ENCODE results near the gene PC. TPM values are rescaled to one million over a fixed set of nuclear protein-coding genes. Genes with fewer than 3 reads are reported as not detected.

Gene PC
- polyA plus RNA-seq, 1 donor (not counting 4 experiments of a cell fraction or from before 2014, with no cell fraction given), result 13.3 TPM

GRCh38 chr11:66858186-66858938 lies 99.8 kb downstream of the PC start:
- H4K20me1 ChIP-seq (ENCODE audit: control insufficient read depth, extremely low read depth, insufficient read depth, low read length), result no peaks in the 10 kb centered on the region
- H3K9ac ChIP-seq (ENCODE audit: control insufficient read depth, extremely low read depth, insufficient read depth, low read length), result no peak overlapping the region
- H2AFZ ChIP-seq (ENCODE audit: control insufficient read depth, low read length), result no peak overlapping the region
- no peak overlapping the region for H3K4me2 ChIP-seq (ENCODE audit: control insufficient read depth, extremely low read depth, insufficient read depth, low read depth, low read length)
- H3K9me3 ChIP-seq (ENCODE audit: control insufficient read depth, low read depth, low read length), result no peaks in the 10 kb centered on the region
- no peaks in the 10 kb centered on the region for H3K79me2 ChIP-seq (ENCODE audit: control insufficient read depth, insufficient read depth, low read length)
- H3K27ac ChIP-seq (ENCODE audit: control insufficient read depth, insufficient read depth, low read length), result no peak overlapping the region
- DNase-seq (ENCODE audit: low read depth, low spot score) (no peak), FAIRE-seq (no peak)
- no peaks in the 10 kb centered on the region for H3K9me1 ChIP-seq (ENCODE audit: control insufficient read depth, extremely low read depth, insufficient read depth, low read length)
- no peak for TF ChIP-seq CTCF (optimal IDR thresholded peaks at IDR 0.05 in 1 of 3, IDR thresholded peaks at IDR 0.05 in 1 of 3, conservative IDR thresholded peaks at IDR 0.05 in 1 of 3; ENCODE audit: extremely low read depth in 1 of 3, insufficient read depth in 2 of 3, low read length in 3 of 3)
- no peak for TF ChIP-seq EZH2 (IDR thresholded peaks at IDR 0.05; ENCODE audit: low read length)
- peaks cover 0 to 4% of the 10 kb centered on the region in 2 experiments for H3K36me3 ChIP-seq (ENCODE audit: control insufficient read depth in 2 of 2, extremely low read depth in 1 of 2, insufficient read depth in 2 of 2, low read length in 2 of 2)
- no peaks in the 10 kb centered on the region for H3K27me3 ChIP-seq (ENCODE audit: control insufficient read depth, extremely low read depth, insufficient read depth, low read length)
- dilution Hi-C loops (cut with MboI; ENCODE audit: extremely low pct_ligation_motif_present, low sequenced_read_pairs), result no loop called here
- no peak overlapping the region for H3K4me3 ChIP-seq (ENCODE audit: control insufficient read depth in 2 of 3, extremely low read depth in 1 of 3, insufficient read depth in 2 of 3, low read depth in 1 of 3, low read length in 3 of 3)
- peaks cover 8% of the 10 kb centered on the region for H3K4me1 ChIP-seq (ENCODE audit: control insufficient read depth, extremely low read depth, insufficient read depth, low read length)

- TF ChIP-seq CTCF (optimal IDR thresholded peaks at IDR 0.05 in 1 of 3, IDR thresholded peaks at IDR 0.05 in 1 of 3, conservative IDR thresholded peaks at IDR 0.05 in 1 of 3; ENCODE audit: extremely low read depth in 1 of 3, insufficient read depth in 2 of 3, low read length in 3 of 3) (no peak), EZH2 (IDR thresholded peaks at IDR 0.05; ENCODE audit: low read length) (no peak)
- dilution Hi-C loops (cut with MboI; ENCODE audit: extremely low pct_ligation_motif_present, low sequenced_read_pairs), result no loop called here
- Histone ChIP-seq H3K9me1 (ENCODE audit: control insufficient read depth, extremely low read depth, insufficient read depth, low read length) (no peaks in the 10 kb centered on the region), H3K27ac (ENCODE audit: control insufficient read depth, insufficient read depth, low read length) (no peak overlapping the region), H3K27me3 (ENCODE audit: control insufficient read depth, extremely low read depth, insufficient read depth, low read length) (no peaks in the 10 kb centered on the region), H3K4me3 (ENCODE audit: control insufficient read depth in 2 of 3, extremely low read depth in 1 of 3, insufficient read depth in 2 of 3, low read depth in 1 of 3, low read length in 3 of 3) (no peak overlapping the region), H3K9me3 (ENCODE audit: control insufficient read depth, low read depth, low read length) (no peaks in the 10 kb centered on the region), H2AFZ (ENCODE audit: control insufficient read depth, low read length) (no peak overlapping the region), H4K20me1 (ENCODE audit: control insufficient read depth, extremely low read depth, insufficient read depth, low read length) (no peaks in the 10 kb centered on the region), H3K4me1 (ENCODE audit: control insufficient read depth, extremely low read depth, insufficient read depth, low read length) (peaks cover 6% of the 10 kb centered on the region), H3K9ac (ENCODE audit: control insufficient read depth, extremely low read depth, insufficient read depth, low read length) (no peak overlapping the region), H3K79me2 (ENCODE audit: control insufficient read depth, insufficient read depth, low read length) (no peaks in the 10 kb centered on the region), H3K4me2 (ENCODE audit: control insufficient read depth, extremely low read depth, insufficient read depth, low read depth, low read length) (no peak overlapping the region), H3K36me3 (ENCODE audit: control insufficient read depth in 2 of 2, extremely low read depth in 1 of 2, insufficient read depth in 2 of 2, low read length in 2 of 2) (peaks cover 0 to 2% of the 10 kb centered on the region in 2 experiments)
- no peak for FAIRE-seq
- DNase-seq (ENCODE audit: low read depth, low spot score), result no peak
Observed at GRCh38 chr11:66857927-66858185, 100.3 kb downstream of the PC start.
